HG02943 (cell line): Measurements from ENCODE around the gene SLC7A6OS.

Source experiments
- ATAC-seq: cut with Tn5 transposase; IDR thresholded peaks from one replicate; pipeline ENCODE4 v1.9.1; 2021; ENCODE audit warnings: mild to moderate bottlenecking, low read depth, moderate library complexity; ENCODE audit not compliant: unreplicated experiment

Gene SLC7A6OS

DNA sequence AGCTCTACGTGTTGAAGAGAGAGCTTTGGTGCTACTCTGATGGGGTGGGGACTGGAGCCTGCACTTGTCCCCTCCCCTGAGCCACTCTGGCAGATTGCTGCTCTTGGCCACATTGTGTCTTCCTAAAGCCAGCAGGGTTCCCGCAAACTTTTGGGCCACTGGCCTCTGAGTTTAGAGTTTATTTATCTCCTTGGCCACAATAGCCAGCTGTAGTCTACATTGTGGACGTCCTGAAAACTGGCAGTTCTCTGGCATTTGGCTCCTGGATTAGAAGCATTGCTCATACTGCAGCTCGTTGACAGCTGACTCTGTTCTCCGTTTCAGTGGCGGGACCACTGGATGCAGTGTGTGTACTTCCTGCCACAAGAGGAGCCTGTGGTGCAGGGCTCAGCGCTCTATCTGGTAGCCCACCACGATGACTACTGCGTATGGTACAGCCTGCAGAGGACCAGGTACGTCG is 34.6 kb upstream of the SLC7A6OS start:
- ATAC-seq: no peak

DNA sequence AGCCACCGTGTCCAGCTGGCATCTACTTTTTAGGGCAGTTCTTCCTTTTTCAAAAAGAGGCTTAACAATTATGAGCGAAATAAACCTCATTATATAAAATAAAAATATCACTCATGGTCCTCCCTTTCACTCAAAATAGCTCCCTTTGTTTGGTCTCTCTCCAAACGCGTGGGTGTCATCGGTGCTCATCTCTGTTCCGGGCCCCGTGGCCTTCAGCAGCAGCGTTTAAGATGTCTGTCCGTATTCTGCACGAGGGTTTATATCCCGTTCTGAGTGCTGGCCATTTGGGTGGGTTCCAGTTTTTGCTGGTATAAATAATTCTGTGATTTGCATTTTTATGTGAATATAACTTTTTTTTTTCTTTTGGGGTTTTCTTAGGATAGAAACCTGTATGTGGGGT is 33.5 kb upstream of the SLC7A6OS start:
- no peak for ATAC-seq

GRCh38 chr16:68343137-68343536 is 32.4 kb upstream of the SLC7A6OS start:
- ATAC-seq: no peak

DNA sequence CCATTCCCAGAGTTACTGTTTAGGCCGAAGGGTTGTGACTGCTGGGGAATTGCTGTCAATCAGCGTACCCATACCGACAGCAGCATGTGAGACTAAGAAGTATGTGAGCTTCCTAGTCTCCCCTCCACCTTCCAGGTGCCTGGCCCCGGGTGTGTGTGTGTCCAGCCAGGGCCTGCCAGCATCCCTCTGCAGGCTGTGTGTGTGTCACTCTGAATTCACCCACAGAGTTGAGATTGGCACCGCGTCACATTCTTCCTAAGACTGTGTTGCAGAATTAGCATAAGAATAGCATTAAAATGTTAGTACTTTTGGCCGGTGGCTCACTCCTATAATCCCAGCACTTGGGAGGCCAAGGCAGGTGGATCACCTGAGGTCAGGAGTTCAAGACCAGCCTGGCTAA is 31.9 kb upstream of the SLC7A6OS start:
- ATAC-seq: no peak

GRCh38 chr16:68339214-68339613 is 28.5 kb upstream of the SLC7A6OS start:
- ATAC-seq: no peak

GRCh38 chr16:68338326-68339119 is 27.8 kb upstream of the SLC7A6OS start:
- no peak for ATAC-seq

DNA sequence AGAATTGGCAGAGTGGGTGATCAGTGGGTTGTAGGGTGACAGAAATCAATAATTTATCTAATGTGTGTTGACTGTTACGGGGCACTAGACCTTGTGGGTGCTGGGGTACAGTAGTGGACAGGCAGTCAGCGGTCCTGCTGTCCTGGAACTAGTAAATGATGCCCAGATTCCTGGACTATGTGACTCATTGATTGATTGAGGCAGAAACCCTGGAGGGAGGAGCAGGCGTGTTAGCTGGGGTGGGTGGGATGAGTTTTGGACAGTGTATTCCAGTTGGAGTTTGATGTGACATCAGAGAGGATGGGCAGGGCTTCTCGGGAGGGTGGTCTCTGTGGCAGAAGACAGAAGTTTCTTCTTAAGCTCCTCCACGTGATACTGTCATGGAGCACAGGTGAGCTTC is 24.4 kb upstream of the SLC7A6OS start:
- ATAC-seq: no peak

- ATAC-seq: no peak
Observed at GRCh38 chr16:68332411-68333121, 21.8 kb upstream of the SLC7A6OS start.

DNA sequence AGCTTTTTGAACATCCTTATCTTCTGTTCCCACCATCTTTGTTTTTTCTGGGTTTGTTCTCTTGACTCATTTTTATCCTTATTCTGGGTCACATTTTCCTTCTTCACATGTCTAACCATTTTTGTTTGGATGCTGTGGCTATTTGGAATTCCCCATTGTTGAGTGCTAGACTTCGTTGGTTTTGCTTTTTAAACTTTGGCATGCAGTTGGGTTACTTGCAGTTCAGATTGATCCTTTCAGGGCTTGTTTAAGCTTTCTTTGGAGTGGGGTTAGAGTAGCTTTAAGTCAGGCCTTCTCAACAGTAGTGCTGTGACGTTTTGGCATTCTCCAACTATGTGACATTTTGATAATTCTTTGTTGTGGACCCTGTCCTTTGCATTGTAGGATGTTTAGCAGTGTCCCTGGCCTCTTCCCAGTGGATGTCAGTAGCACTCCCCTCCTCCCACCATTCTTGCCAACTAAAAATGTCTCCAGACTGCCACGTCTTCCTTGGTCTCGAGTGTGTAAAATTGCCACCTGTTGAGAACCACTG is 21.2 kb upstream of the SLC7A6OS start:
- ATAC-seq: no peak

GRCh38 chr16:68328860-68329390 is 18.2 kb upstream of the SLC7A6OS start:
- no peak for ATAC-seq

GRCh38 chr16:68328151-68328859 is 17.6 kb upstream of the SLC7A6OS start:
- ATAC-seq: no peak

GRCh38 chr16:68324780-68325357 is 14.1 kb upstream of the SLC7A6OS start:
- ATAC-seq: no peak

DNA sequence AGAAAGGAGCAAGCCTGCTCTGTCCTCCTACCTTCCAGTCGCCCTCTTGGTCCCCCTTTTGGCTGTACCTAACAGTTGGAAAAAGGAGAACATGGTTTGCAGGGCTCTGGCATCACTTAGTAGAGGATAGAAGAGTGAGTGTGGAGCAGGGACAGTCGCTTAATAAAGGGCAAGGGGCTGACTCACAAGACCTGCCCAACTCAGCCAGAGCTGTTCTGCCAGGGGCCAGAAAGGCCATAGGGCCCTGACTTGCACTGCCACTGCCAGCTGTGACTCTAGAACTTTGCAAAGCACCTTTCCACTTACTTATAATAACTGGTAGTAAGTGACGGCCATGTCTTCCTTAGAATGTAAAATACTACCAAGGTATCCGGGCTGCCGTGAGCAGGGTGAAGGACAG is 13.6 kb upstream of the SLC7A6OS start:
- no peak for ATAC-seq

- ATAC-seq: no peak
Observed at GRCh38 chr16:68319185-68319908, 8.6 kb upstream of the SLC7A6OS start.

- no peak for ATAC-seq
Observed at GRCh38 chr16:68313116-68313515, 2.4 kb upstream of the SLC7A6OS start.

- peak; percentile 30 for ATAC-seq
Observed at GRCh38 chr16:68310437-68310773, 341 bp downstream of the SLC7A6OS start.

DNA sequence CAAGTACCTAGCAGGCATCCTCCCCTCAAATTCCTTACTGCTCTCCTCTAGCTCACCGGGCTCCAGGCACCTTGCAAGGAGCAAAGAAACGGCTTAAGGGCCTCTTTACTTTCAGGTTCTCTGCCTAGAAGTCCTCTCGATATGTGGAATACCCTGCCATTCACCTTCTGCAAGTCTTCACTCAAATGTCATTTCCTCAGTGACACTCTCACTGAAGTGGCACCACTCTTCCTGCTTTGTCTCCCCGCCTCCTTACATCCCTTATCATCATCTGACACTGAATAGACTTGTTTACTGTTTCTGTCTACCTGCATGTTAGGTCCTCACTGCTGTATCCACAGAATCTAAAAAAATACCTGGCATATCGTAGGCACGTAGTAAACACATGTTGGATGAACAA is 947 bp downstream of the SLC7A6OS start:
- no peak for ATAC-seq

DNA sequence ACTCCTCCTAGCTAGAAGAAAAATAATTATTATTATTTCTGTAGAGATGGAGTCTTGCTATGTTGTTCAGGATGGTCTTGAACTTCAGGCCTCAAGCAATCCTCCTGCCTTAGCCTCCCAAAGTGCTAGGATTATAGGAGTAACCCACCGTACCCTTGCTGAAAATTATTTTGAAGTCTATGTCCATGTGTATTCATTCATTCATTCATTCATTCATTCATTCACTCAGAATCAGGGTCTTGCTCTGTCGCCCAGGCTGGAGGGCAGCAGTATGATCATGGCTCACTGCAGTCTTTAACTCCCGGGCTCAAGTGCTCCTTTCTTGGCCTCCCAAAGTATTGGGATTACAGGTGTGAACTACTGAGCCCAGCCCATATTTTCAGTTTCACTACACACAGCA is 4.1 kb downstream of the SLC7A6OS start:
- ATAC-seq: no peak

- ATAC-seq: no peak
Observed at GRCh38 chr16:68300734-68301459, 9.8 kb downstream of the SLC7A6OS start.
